Neural cell (in vitro differentiated cells): ENCODE data around the gene CDHR2.

Experiments
- EP300 ChIP-seq: fragments of 450-650 bp; conservative IDR thresholded peaks from 2 replicates; pipeline ENCODE4 v1.6.1; 2014; ENCODE audit warnings: antibody characterized with exemption, mild to moderate bottlenecking, moderate library complexity; ENCODE audit not compliant: poor library complexity, severe bottlenecking
- EZH2 ChIP-seq: fragments of 200-600, 300-800 bp; shearing (Covaris generic), sonication (generic); IDR thresholded peaks from 2 replicates; pipeline ENCODE4 v1.6.1; 2014; ENCODE audit warnings: antibody characterized with exemption, low read length, borderline replicate concordance, mild to moderate bottlenecking; ENCODE audit not compliant: insufficient read depth, poor library complexity, severe bottlenecking
- MXI1 ChIP-seq: fragments of 450-650 bp; conservative IDR thresholded peaks from 2 replicates; pipeline ENCODE4 v1.6.1; 2014; ENCODE audit warnings: antibody characterized with exemption, mild to moderate bottlenecking; ENCODE audit not compliant: poor library complexity, severe bottlenecking
- POLR2AphosphoS5 ChIP-seq: IDR thresholded peaks from 2 replicates; pipeline ENCODE4 v1.6.1; 2012
- RAD21 ChIP-seq: fragments of 450-650 bp; conservative IDR thresholded peaks from 2 replicates; pipeline ENCODE4 v1.6.1; 2014; ENCODE audit warnings: antibody characterized with exemption, mild to moderate bottlenecking, moderate library complexity
- TF ChIP-seq, protein P1 (sequence below): fragments of 450-650 bp; IDR thresholded peaks from 2 replicates; pipeline ENCODE4 v1.5.1; 2014; ENCODE audit warnings: antibody characterized with exemption, mild to moderate bottlenecking, moderate library complexity; ENCODE audit not compliant: poor library complexity, severe bottlenecking

DNA sequence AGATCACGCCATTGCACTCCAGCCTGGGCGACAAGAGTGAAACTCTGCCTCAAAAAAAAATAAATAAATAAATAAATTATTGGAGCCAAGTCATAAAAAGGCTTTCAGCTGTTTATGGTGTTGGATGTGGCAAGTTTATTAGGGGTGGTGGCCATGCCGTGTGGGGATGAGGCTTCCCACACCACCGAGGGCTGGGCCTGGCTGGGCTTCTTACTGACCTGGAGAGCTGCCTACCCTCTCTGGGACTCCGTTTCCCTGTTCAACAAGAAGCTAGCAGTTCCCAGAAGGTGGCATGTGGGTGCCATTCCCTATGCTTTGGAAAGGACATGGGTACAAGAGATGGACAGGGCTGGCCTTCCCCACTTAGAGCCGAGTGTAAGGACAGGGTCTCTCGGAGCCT, 38.3 kb downstream of the CDHR2 start:
- TF ChIP-seq EP300 (no peak), EZH2 (no peak), RAD21 (no peak), MXI1 (no peak), POLR2AphosphoS5 (no peak)
- TF ChIP-seq, protein P1, sequence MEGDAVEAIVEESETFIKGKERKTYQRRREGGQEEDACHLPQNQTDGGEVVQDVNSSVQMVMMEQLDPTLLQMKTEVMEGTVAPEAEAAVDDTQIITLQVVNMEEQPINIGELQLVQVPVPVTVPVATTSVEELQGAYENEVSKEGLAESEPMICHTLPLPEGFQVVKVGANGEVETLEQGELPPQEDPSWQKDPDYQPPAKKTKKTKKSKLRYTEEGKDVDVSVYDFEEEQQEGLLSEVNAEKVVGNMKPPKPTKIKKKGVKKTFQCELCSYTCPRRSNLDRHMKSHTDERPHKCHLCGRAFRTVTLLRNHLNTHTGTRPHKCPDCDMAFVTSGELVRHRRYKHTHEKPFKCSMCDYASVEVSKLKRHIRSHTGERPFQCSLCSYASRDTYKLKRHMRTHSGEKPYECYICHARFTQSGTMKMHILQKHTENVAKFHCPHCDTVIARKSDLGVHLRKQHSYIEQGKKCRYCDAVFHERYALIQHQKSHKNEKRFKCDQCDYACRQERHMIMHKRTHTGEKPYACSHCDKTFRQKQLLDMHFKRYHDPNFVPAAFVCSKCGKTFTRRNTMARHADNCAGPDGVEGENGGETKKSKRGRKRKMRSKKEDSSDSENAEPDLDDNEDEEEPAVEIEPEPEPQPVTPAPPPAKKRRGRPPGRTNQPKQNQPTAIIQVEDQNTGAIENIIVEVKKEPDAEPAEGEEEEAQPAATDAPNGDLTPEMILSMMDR = no peak
